ENCODE measurements around the gene SYT9.

Gene SYT9

GRCh38 chr11:7469351-7469865 is 217.7 kb downstream of the SYT9 start:
- no peak for DNase-seq (ENCODE audit: low read depth in 3 of 3)

GRCh38 chr11:7471071-7471470 is 219.4 kb downstream of the SYT9 start:
- no peak for DNase-seq (ENCODE audit: low read depth in 3 of 3)

GRCh38 chr11:7473717-7474116 is 222.0 kb downstream of the SYT9 start:
- no peak for DNase-seq (ENCODE audit: low read depth in 3 of 3)

GRCh38 chr11:7480113-7480512 is 228.4 kb downstream of the SYT9 start:
- no peak for DNase-seq (ENCODE audit: low read depth in 3 of 3)

- DNase-seq (ENCODE audit: low read depth in 3 of 3) = no peak
Observed at GRCh38 chr11:7484131-7484530, 232.4 kb downstream of the SYT9 start.

GRCh38 chr11:7484645-7485044 is 232.9 kb downstream of the SYT9 start:
- no peak for DNase-seq (ENCODE audit: low read depth in 3 of 3)

- no peak for DNase-seq (ENCODE audit: low read depth in 3 of 3)
Observed at GRCh38 chr11:7485186-7486097, 233.7 kb downstream of the SYT9 start, which contains the start of gene OLFML1. Gene OLFML1, plus strand, starts transcription at chr11:7485506. Its CDS starts 370 bp downstream, at chr11:7485876.

- no peak for DNase-seq (ENCODE audit: low read depth in 3 of 3)
Observed at GRCh38 chr11:7486098-7486780, 234.5 kb downstream of the SYT9 start.

GRCh38 chr11:7486781-7487140 is 235.1 kb downstream of the SYT9 start:
- DNase-seq (ENCODE audit: low read depth in 3 of 3) = no peak

- no peak for DNase-seq (ENCODE audit: low read depth in 3 of 3)
Observed at GRCh38 chr11:7487360-7487759, 235.7 kb downstream of the SYT9 start.

- no peak for DNase-seq (ENCODE audit: low read depth in 3 of 3)
Observed at GRCh38 chr11:7488681-7489080, 237.0 kb downstream of the SYT9 start.

- no peak for DNase-seq (ENCODE audit: low read depth in 3 of 3)
Observed at GRCh38 chr11:7489376-7489775, 237.7 kb downstream of the SYT9 start.

GRCh38 chr11:7490054-7490453 is 238.3 kb downstream of the SYT9 start:
- no peak for DNase-seq (ENCODE audit: low read depth in 3 of 3)

- no peak for DNase-seq (ENCODE audit: low read depth in 3 of 3)
Observed at GRCh38 chr11:7490535-7490934, 238.8 kb downstream of the SYT9 start.

GRCh38 chr11:7492253-7492652 is 240.5 kb downstream of the SYT9 start:
- no peak for DNase-seq (ENCODE audit: low read depth in 3 of 3)

GRCh38 chr11:7493670-7494069 is 242.0 kb downstream of the SYT9 start:
- DNase-seq (ENCODE audit: low read depth in 3 of 3) = no peak

GRCh38 chr11:7494086-7494745 is 242.5 kb downstream of the SYT9 start:
- DNase-seq (ENCODE audit: low read depth in 3 of 3) = no peak

GRCh38 chr11:7495882-7496551 is 244.3 kb downstream of the SYT9 start:
- DNase-seq (ENCODE audit: low read depth in 3 of 3) = no peak

GRCh38 chr11:7498193-7498592 is 246.5 kb downstream of the SYT9 start:
- DNase-seq (ENCODE audit: low read depth in 3 of 3) = no peak

- DNase-seq (ENCODE audit: low read depth in 3 of 3) = no peak
Observed at GRCh38 chr11:7499081-7499480, 247.4 kb downstream of the SYT9 start.

- DNase-seq (ENCODE audit: low read depth in 3 of 3) = no peak
Observed at GRCh38 chr11:7500251-7500650, 248.5 kb downstream of the SYT9 start.

GRCh38 chr11:7501251-7501650 is 249.5 kb downstream of the SYT9 start:
- DNase-seq (ENCODE audit: low read depth in 3 of 3) = no peak
